Peyer's patch (tissue), 4 donors: ENCODE data around the gene MYO1F. TPM values are rescaled to one million over a fixed set of nuclear protein-coding genes. Genes with fewer than 3 reads are reported as not detected.

Experiments
- DNase-seq, 3 donors: peaks; one replicate each; pipeline ENCODE4 v3.0.0-alpha.2; 2017 to 2019
- H3K27ac ChIP-seq, 4 donors: fragments of 200-600 bp; sonication (generic); one replicate each; pipeline ENCODE4 v1.5.1; 2016 to 2019
- H3K27me3 ChIP-seq, 2 donors: fragments of 200-600 bp; sonication (generic); one replicate each; pipeline ENCODE4 v1.5.1; 2019
- H3K36me3 ChIP-seq, 3 donors: fragments of 200-600 bp; sonication (generic); one replicate each; pipeline ENCODE4 v1.5.1; 2016 to 2019
- H3K4me1 ChIP-seq, 4 donors: fragments of 200-600 bp; sonication (generic); one replicate each; pipeline ENCODE4 v1.5.1; 2016 to 2019
- H3K4me3 ChIP-seq, 4 donors: fragments of 200-600 bp; sonication (generic); 1 replicate in 3 of 4; 2 replicates in 1 of 4; pipeline ENCODE4 v1.5.1; 2016 to 2019; ENCODE audit warnings: mild to moderate bottlenecking in 1 of 4
- H3K9me3 ChIP-seq, 4 donors: fragments of 200-600 bp; sonication (generic); one replicate each; pipeline ENCODE4 v1.5.1; 2016 to 2019; ENCODE audit warnings: mild to moderate bottlenecking in 1 of 4
- CTCF ChIP-seq, 6 experiments: fragments of 450-650 bp in 4 of 6; fragments of 200-600 bp in 2 of 6; sonication (generic) in 1 of 6; IDR thresholded peaks; one replicate each; pipeline ENCODE4 v1.5.1; 2017 to 2019; ENCODE audit warnings: antibody characterized with exemption in 6 of 6, mild to moderate bottlenecking in 3 of 6, moderate library complexity in 1 of 6
- POLR2A ChIP-seq, 2 donors: fragments of 450-650 bp; IDR thresholded peaks; one replicate each; pipeline ENCODE4 v1.5.1; 2017; ENCODE audit warnings: antibody characterized with exemption in 2 of 2, mild to moderate bottlenecking in 2 of 2, moderate library complexity in 2 of 2
- total RNA-seq, 4 donors: library from RNA; depleted of rRNA; stranded (reverse); fragments of >200 nt; gene quantifications; one replicate each; pipeline ENCODE4 v1.1.0, GENCODE V29; 2016

MYO1F gene
- total RNA-seq, 4 donors from 2014 or later = 10.8 to 168 (median 22.1) TPM

- Histone ChIP-seq H3K36me3 (peaks cover 0 to 5% (median 0%) of the 10 kb centered on the region in 3 donors), H3K27ac (no peak overlapping the region), H3K27me3 (peaks cover 0 to 5% of the 10 kb centered on the region in 2 donors), H3K4me1 (peaks cover 0 to 18% (median 7%) of the 10 kb centered on the region in 4 donors), H3K4me3 (no peak overlapping the region), H3K9me3 (peaks cover 0 to 8% (median 0%) of the 10 kb centered on the region in 4 donors)
- DNase-seq = no peak
- TF ChIP-seq CTCF (IDR thresholded peaks at IDR 0.05) (no peak), POLR2A (IDR thresholded peaks at IDR 0.05) (no peak)
Measured at GRCh38 chr19:8607386-8607785, 30.1 kb upstream of the MYO1F start.

- TF ChIP-seq CTCF (IDR thresholded peaks at IDR 0.05) = no peak
- TF ChIP-seq POLR2A (IDR thresholded peaks at IDR 0.05) = no peak
- DNase-seq = no peak
- peaks cover 0 to 5% of the 10 kb centered on the region in 2 donors for H3K27me3 ChIP-seq
- no peak overlapping the region for H3K4me3 ChIP-seq
- H3K4me1 ChIP-seq = peaks cover 0 to 15% (median 7%) of the 10 kb centered on the region in 4 donors
- peaks cover 0 to 8% (median 0%) of the 10 kb centered on the region in 4 donors for H3K9me3 ChIP-seq
- peaks cover 0 to 5% (median 0%) of the 10 kb centered on the region in 3 donors for H3K36me3 ChIP-seq
- H3K27ac ChIP-seq = no peak overlapping the region
Measured at GRCh38 chr19:8605514-8605913, 28.3 kb upstream of the MYO1F start.

GRCh38 chr19:8601796-8602195 lies 24.6 kb upstream of the MYO1F start:
- H3K27ac ChIP-seq = no peak overlapping the region
- H3K4me1 ChIP-seq = no peaks in the 10 kb centered on the region
- H3K4me3 ChIP-seq = no peak overlapping the region
- H3K36me3 ChIP-seq = peaks cover 0 to 5% (median 0%) of the 10 kb centered on the region in 3 donors
- no peak for DNase-seq
- TF ChIP-seq POLR2A (IDR thresholded peaks at IDR 0.05) = no peak
- no peak for TF ChIP-seq CTCF (IDR thresholded peaks at IDR 0.05)
- H3K27me3 ChIP-seq = no peaks in the 10 kb centered on the region
- H3K9me3 ChIP-seq = peaks cover 0 to 8% (median 0%) of the 10 kb centered on the region in 4 donors

- no peak overlapping the region for H3K27ac ChIP-seq
- H3K36me3 ChIP-seq = peaks cover 0 to 5% (median 0%) of the 10 kb centered on the region in 3 donors
- no peak for DNase-seq
- H3K4me1 ChIP-seq = no peaks in the 10 kb centered on the region
- no peak overlapping the region for H3K4me3 ChIP-seq
- peaks cover 0 to 8% (median 0%) of the 10 kb centered on the region in 4 donors for H3K9me3 ChIP-seq
- no peaks in the 10 kb centered on the region for H3K27me3 ChIP-seq
- no peak for TF ChIP-seq POLR2A (IDR thresholded peaks at IDR 0.05)
- no peak for TF ChIP-seq CTCF (IDR thresholded peaks at IDR 0.05)
Measured at GRCh38 chr19:8600816-8601215, 23.6 kb upstream of the MYO1F start.

- TF ChIP-seq POLR2A (IDR thresholded peaks at IDR 0.05) = no peak
- no peak for TF ChIP-seq CTCF (IDR thresholded peaks at IDR 0.05)
- no peak overlapping the region for H3K4me3 ChIP-seq
- no peaks in the 10 kb centered on the region for H3K27me3 ChIP-seq
- no peak for DNase-seq
- peaks cover 0 to 5% (median 0%) of the 10 kb centered on the region in 3 donors for H3K36me3 ChIP-seq
- no peaks in the 10 kb centered on the region for H3K4me1 ChIP-seq
- H3K9me3 ChIP-seq = peaks cover 0 to 7% (median 0%) of the 10 kb centered on the region in 4 donors
- H3K27ac ChIP-seq = no peak overlapping the region
Measured at GRCh38 chr19:8600064-8600463, 22.8 kb upstream of the MYO1F start.

- peaks cover 0 to 4% (median 0%) of the 10 kb centered on the region in 4 donors for H3K9me3 ChIP-seq
- no peaks in the 10 kb centered on the region for H3K36me3 ChIP-seq
- no peak for DNase-seq
- H3K4me1 ChIP-seq = peaks cover 0 to 16% (median 7%) of the 10 kb centered on the region in 4 donors
- TF ChIP-seq POLR2A (IDR thresholded peaks at IDR 0.05) (no peak), CTCF (IDR thresholded peaks at IDR 0.05) (no peak)
- no peak overlapping the region for H3K4me3 ChIP-seq
- no peak overlapping the region for H3K27ac ChIP-seq
- H3K27me3 ChIP-seq = no peaks in the 10 kb centered on the region
Measured at GRCh38 chr19:8596168-8596567, 18.9 kb upstream of the MYO1F start.
